GM10248 (cell line): ENCODE measurements around the gene MT1E.

Source experiments
- CTCF ChIA-PET: fragments of 300-600 bp; sonication (Branson Sonifier 250); formaldehyde crosslinking; extraction: SDS; loops from one replicate; lab custom pipeline; 2021; ENCODE audit warnings: antibody characterized with exemption; lab: Yijun Ruan, JAX
- POLR2A ChIA-PET: fragments of 350-650 bp; sonication (Branson Sonifier 250); formaldehyde crosslinking; extraction: SDS; loops from one replicate; lab custom pipeline; 2020; ENCODE audit warnings: antibody characterized with exemption; lab: Yijun Ruan, JAX
- DNase-seq: peaks from one replicate; pipeline ENCODE4 v3.0.0; 2012; ENCODE audit errors: extremely low spot score
- CTCF ChIP-seq: IDR thresholded peaks from 2 replicates; pipeline ENCODE4 v1.5.1; 2012; ENCODE audit warnings: mild to moderate bottlenecking, low read depth; ENCODE audit errors: extremely low read depth, missing control alignments, control extremely low read depth

The MT1E gene

GRCh38 chr16:56631197-56631596 is 5.6 kb downstream of the MT1E start:
- CTCF ChIA-PET = interaction anchor here (0.7 to 1.2 kb wide), 3 partner anchors 11 to 71 kb away, joined by 3 to 4 read pairs (median 3); no protein-coding TSS in a partner anchor
- no peak for TF ChIP-seq CTCF
- POLR2A ChIA-PET = no interaction called here
- no peak for DNase-seq

GRCh38 chr16:56631832-56632155 is 6.2 kb downstream of the MT1E start:
- ChIA-PET POLR2A (no interaction called here), CTCF (interaction anchor here (0.7 kb wide), 1 partner anchor 11 kb away, joined by 3 read pairs; no protein-coding TSS in a partner anchor)
- TF ChIP-seq CTCF = no peak
- no peak for DNase-seq

GRCh38 chr16:56632156-56632847 is 6.7 kb downstream of the MT1E start, which contains the start of gene MT1M:
MT1M (plus strand) TSS chr16:56632659; CDS start chr16:56632732, 73 bp downstream.
- no peak for TF ChIP-seq CTCF
- POLR2A ChIA-PET = no interaction called here
- CTCF ChIA-PET = no interaction called here
- no peak for DNase-seq

- TF ChIP-seq CTCF = no peak
- ChIA-PET CTCF (no interaction called here), POLR2A (no interaction called here)
- no peak for DNase-seq
These were observed 7.3 kb downstream of the MT1E start for GRCh38 chr16:56632848-56633365.

GRCh38 chr16:56633535-56633934 is 8.0 kb downstream of the MT1E start:
- ChIA-PET POLR2A (no interaction called here), CTCF (no interaction called here)
- no peak for DNase-seq
- no peak for TF ChIP-seq CTCF

GRCh38 chr16:56634715-56635440 is 9.3 kb downstream of the MT1E start:
- POLR2A ChIA-PET = no interaction called here
- no peak for TF ChIP-seq CTCF
- DNase-seq = no peak
- CTCF ChIA-PET = no interaction called here
